NCI-H146 treated with DMSO at 0.1 percent for 48 hours (cell line): ENCODE data around the gene CBR4.
"Not testable (repeated sequence)": the region's sequence is repeated elsewhere in the genome, so short reads cannot be mapped to it uniquely, and the experiment has no call there.

Experiments
- DNase-seq: peaks from one replicate; lab custom pipeline; 2025; ENCODE audit not compliant: unreplicated experiment; lab: John Stamatoyannopoulos, UW

CBR4 gene

GRCh38 chr4:169010125-169011023 is at the start of gene CBR4:
Gene CBR4 (minus strand): TSS chr4:169010255. CDS start chr4:169010089, 166 bp downstream.
- peak; percentile 86 for DNase-seq

GRCh38 chr4:169059306-169060211 is 49.5 kb upstream of the CBR4 start:
- no peak for DNase-seq

- no peak for DNase-seq
Measured at GRCh38 chr4:169058312-169058711, 48.3 kb upstream of the CBR4 start.

DNA sequence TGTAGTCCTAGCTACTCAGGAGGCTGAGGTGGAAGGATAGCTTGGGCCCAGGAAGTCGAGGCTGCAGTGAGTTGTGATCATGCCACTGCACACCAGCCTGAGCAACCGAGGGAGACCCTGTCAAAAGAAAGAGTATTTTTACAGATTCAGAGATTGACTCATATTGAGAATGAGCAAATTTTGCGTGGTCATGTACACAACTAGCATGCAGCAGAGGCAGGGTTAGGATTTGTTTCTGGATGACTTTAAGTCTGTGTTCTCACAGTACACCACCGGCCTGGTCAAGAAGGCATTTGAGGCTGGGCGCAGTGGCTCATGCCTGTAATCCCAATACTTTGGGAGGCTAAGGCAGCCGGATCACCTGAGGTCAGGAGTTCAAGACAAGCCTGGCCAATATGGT is 44.8 kb upstream of the CBR4 start:
- DNase-seq = no peak

DNA sequence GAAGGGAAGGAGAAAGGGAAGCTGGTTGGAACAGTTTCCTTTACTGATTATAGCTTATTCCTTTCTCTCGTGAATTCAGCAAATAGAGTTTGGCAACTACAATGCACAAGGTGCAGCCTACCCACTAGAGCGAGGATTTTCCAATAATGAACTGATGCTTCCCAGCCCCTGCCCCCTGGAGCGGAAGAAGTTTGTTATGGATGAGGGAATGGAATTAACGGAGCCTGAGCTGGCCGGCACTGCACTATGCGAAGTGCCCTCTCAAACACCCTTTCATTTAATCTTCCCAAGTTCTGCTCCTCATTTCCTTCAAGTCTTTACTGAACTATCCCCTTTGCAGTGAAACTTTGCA is 42.5 kb upstream of the CBR4 start:
- DNase-seq = no peak

GRCh38 chr4:169051761-169052593 is 41.9 kb upstream of the CBR4 start:
- no peak for DNase-seq

DNA sequence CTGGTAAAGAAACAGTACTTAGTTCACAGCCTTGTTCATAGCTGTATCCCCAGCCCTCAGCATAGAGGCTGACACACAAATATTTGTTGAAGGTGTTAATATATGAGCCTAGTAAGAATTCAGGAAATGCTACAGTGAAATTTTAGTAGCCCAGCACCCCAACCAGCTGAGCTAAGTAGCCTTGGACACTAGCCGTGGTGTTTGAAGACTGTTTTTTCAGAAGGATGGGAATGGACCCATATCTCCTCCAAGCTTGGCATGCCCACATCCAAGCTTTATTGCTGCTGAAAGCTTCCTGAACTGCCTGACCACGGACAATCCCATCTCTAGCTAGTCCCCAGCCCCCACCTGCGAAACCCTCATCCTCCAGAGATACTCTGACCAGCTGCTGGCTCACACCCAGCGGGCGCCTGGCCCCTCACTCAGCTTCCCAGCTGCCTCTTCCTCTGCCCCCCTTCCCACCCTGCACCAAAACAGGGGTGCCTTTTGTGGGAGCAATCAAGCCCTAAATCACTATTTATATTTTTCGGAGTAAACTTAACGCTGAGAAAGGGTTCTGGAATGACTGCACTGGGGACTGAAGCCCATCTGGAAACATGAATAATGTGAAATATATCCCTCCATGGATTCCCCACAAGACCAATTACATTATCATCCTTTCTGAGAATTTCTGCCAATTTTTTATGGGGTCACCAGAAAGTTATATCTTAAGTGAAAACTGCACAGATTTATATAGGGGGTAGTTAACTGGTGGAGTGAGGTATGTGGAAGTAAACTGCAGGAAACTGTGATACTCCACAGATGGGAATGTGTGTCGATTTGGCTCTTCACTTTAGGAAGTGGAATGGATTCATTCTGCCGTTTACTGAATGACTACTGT is 41.1 kb upstream of the CBR4 start:
- DNase-seq = no peak

DNA sequence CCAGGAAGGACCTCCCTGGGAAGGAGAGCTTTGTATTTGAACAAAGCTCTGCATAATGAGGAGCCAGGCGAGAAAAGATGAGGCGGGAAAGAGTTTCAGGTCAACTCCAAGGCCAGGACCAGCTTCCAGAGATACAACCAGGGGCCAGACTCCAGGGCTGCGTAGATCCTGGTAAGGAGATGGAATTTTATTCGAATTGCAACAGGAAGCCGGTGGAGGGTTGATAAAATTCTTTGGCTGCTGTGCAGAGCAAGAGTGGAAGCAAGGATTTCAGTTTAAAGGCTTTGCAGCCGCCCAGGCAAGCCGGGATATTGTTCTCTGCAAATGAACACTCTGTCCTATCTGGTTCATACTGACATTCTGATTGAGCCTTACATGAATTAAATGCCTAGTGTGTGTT is 40.2 kb upstream of the CBR4 start:
- no peak for DNase-seq

GRCh38 chr4:169048868-169049414 is 38.9 kb upstream of the CBR4 start:
- no peak for DNase-seq

DNA sequence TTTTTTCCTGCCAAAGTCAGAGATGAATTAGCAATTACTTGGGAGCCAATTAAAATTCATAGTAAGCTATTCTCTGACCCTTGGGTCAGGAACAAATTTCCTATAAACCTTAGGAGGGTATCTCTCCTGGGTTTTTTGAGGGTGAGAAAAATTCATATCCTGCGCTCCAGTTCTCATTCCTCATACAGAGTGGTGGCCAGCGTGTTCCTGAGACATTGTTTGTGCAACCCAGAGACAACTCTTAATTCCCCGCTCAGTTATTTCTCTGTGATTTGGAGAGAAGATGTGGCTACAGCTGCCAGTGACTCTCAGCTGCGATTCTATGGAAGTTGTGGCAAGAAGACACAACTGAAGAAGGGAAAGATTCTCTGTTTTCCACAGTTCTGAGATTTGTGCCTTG is 37.9 kb upstream of the CBR4 start:
- DNase-seq = no peak

GRCh38 chr4:169045862-169046584 is 36.0 kb upstream of the CBR4 start:
- DNase-seq = no peak

DNA sequence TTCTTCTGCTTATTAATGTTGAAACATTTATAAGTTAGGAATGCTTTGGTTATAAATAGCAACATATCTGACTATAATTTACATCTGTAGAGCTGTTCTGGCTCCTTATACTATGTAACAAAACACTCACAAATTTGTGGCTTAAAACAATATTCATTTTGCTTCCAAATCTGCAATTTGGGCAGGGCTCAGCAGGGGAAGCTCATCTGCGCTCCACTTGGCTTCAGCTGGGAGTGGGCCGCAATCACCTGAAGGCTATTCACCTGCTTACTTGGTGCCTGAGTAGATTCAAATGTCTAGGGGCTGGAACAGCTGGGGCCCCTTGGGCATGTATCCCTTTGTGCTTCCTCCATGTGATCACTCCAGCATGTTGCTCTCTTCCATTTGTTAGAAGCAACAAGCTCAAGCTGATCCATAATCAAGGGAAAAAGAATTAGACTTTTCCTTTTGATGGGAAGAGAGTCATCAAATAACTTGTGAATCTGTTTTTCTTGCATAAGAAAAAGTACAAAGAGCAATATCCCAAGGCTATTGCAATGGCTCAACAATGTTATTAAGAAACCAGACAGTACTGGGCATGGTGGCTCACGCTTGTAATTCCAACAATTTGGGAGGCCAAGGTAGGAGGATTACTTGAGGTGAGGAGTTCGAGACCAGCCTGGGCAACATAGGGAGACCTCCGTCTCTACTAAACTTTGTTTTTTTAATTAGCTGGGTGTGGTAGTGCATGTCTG is 34.8 kb upstream of the CBR4 start:
- DNase-seq = no peak

DNA sequence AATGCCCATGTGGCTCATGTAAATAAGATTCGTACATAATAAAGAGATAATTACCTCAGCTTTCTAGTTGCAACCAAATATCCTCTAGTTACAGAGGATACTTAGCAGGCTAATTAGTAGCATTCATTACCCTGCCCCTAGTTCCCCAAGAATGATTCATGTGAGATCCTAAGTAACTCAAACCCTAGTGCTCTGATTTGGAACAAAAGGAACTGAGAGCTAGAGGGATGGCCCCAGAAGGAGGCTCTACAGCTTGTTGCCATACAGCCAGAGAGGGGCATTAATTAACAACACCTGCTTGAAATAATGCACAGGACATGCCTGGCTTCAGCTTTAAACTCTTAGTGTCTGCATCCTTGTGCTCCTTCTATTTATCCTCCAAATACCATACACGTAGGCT is 32.6 kb upstream of the CBR4 start:
- no peak for DNase-seq

GRCh38 chr4:169040559-169041261 is 30.7 kb upstream of the CBR4 start:
- DNase-seq = no peak

GRCh38 chr4:169039251-169039954 is 29.3 kb upstream of the CBR4 start:
- no peak for DNase-seq

- no peak for DNase-seq
Measured at GRCh38 chr4:169037506-169037905, 27.5 kb upstream of the CBR4 start.

- not testable (repeated sequence) for DNase-seq
Measured at GRCh38 chr4:169035871-169036620, 26.0 kb upstream of the CBR4 start.
